H1 (cell line): ENCODE results near the gene TRAPPC3. TPM values are rescaled to one million over a fixed set of nuclear protein-coding genes. Genes with fewer than 3 reads are reported as not detected.

ENCODE experiments used
- ATF2 ChIP-seq: IDR thresholded peaks from 2 replicates; pipeline ENCODE4 v1.6.1; 2012; ENCODE audit warnings: low read length, inconsistent platforms
- CHD1 ChIP-seq: IDR thresholded peaks from 2 replicates; pipeline ENCODE4 v1.6.1; 2012; ENCODE audit warnings: low read depth, low read length, improper control_type of control experiment
- CREB1 ChIP-seq: IDR thresholded peaks from 2 replicates; pipeline ENCODE4 v1.6.1; 2012; ENCODE audit warnings: inconsistent platforms
- EZH2 ChIP-seq: fragments of 200-600 bp; sonication (generic); IDR thresholded peaks from 2 replicates; pipeline ENCODE4 v1.7.1; 2012; ENCODE audit warnings: low read depth, mild to moderate bottlenecking, moderate library complexity, low read length, inconsistent platforms; ENCODE audit not compliant: severe bottlenecking
- FOSL1 ChIP-seq: IDR thresholded peaks from 2 replicates; pipeline ENCODE4 v1.6.1; 2011; ENCODE audit warnings: mild to moderate bottlenecking, low read depth, low read length, moderate library complexity; ENCODE audit not compliant: insufficient read depth
- JUN ChIP-seq: IDR thresholded peaks from 2 replicates; pipeline ENCODE4 v1.6.1; 2011; ENCODE audit warnings: low read depth, mild to moderate bottlenecking, improper control_type of control experiment, low read length
- KDM4A ChIP-seq: IDR thresholded peaks from one replicate; pipeline ENCODE4 v1.7.1; 2012; ENCODE audit warnings: low read depth, mild to moderate bottlenecking, moderate library complexity, low read length, inconsistent platforms; ENCODE audit not compliant: severe bottlenecking
- MAFK ChIP-seq: IDR thresholded peaks from 2 replicates; pipeline ENCODE4 v1.6.1; 2012; ENCODE audit warnings: low read depth, mild to moderate bottlenecking, improper control_type of control experiment, low read length
- NRF1 ChIP-seq: IDR thresholded peaks from 2 replicates; pipeline ENCODE4 v1.6.1; 2011; ENCODE audit warnings: mild to moderate bottlenecking, low read depth, low read length, improper control_type of control experiment
- RAD21 ChIP-seq, 2 experiments: IDR thresholded peaks in 1 of 2; conservative IDR thresholded peaks in 1 of 2; 2 replicates each; pipeline ENCODE4 v1.6.1; 2011; ENCODE audit warnings: low read depth in 2 of 2, low read length in 2 of 2, improper control_type of control experiment in 1 of 2, inconsistent platforms in 1 of 2, mild to moderate bottlenecking in 1 of 2, moderate library complexity in 1 of 2
- RBBP5 ChIP-seq: IDR thresholded peaks from 2 replicates; pipeline ENCODE4 v1.7.1; 2012; ENCODE audit warnings: low read depth, mild to moderate bottlenecking, inconsistent platforms, low read length, moderate library complexity, borderline replicate concordance
- RXRA ChIP-seq: IDR thresholded peaks from 2 replicates; pipeline ENCODE4 v1.6.1; 2011; ENCODE audit warnings: low read depth, mild to moderate bottlenecking, low read length, moderate library complexity; ENCODE audit not compliant: insufficient read depth
- SUZ12 ChIP-seq: fragments of 200-600 bp; sonication (generic); IDR thresholded peaks from 2 replicates; pipeline ENCODE4 v1.6.1; 2012; ENCODE audit warnings: mild to moderate bottlenecking, inconsistent platforms, low read length, moderate library complexity, mixed read lengths
- TBP ChIP-seq: IDR thresholded peaks from 2 replicates; pipeline ENCODE4 v1.6.1; 2011; ENCODE audit warnings: low read depth, low read length, improper control_type of control experiment
- polyA plus RNA-seq, 7 experiments: library from polyadenylated mRNA; depleted of rRNA in 3 of 7; stranded (reverse) in 5 of 7; unstranded in 2 of 7; fragments of >200 nt in 5 of 7; fragments of 200-250 nt in 2 of 7; gene quantifications; 1 replicate in 5 of 7; 2 replicates in 1 of 7; 4 replicates in 1 of 7; pipeline versions ENCODE4 v1.2.1 to v1.2.3, GENCODE V29; 2011 to 2013; ENCODE audit warnings: missing spikeins in 2 of 7, mixed read lengths in 2 of 7
- total RNA-seq: library from RNA; stranded (reverse); fragmentation: NEBNext Ultra II Directional; extraction: Animal tissue kit (Norgen Biotek cat#: 25700); gene quantifications from 2 replicates; pipeline ENCODE4 v1.2.1, GENCODE V29; 2021

Gene TRAPPC3
- total and polyA plus RNA-seq, 2 of the 8 experiments (the other 6 are each of a cell fraction or from before 2014, with no cell fraction given) = 47.8 to 51.0 TPM

- no peak for TF ChIP-seq SUZ12
- TF ChIP-seq FOSL1 = no peak
- no peak for TF ChIP-seq JUN
- TF ChIP-seq EZH2 = no peak
- TF ChIP-seq CHD1 = no peak
- no peak for TF ChIP-seq TBP
- TF ChIP-seq NRF1 = no peak
- TF ChIP-seq RXRA = no peak
- TF ChIP-seq ATF2 = no peak
- TF ChIP-seq CREB1 = no peak
- TF ChIP-seq RBBP5 = no peak
- no peak for TF ChIP-seq RAD21 (IDR thresholded peaks at IDR 0.05 in 1 of 2, conservative IDR thresholded peaks at IDR 0.05 in 1 of 2; ENCODE audit: low read depth in 2 of 2, low read length in 2 of 2)
- no peak for TF ChIP-seq KDM4A
- no peak for TF ChIP-seq MAFK
- TF ChIP-seq, all 59 proteins: peak for 0
These were observed 28.5 kb upstream of the TRAPPC3 start (continued) for GRCh38 chr1:36177589-36178431.
